K562 (cell line): ENCODE measurements around the gene KPNB1.

ENCODE experiments used
- DPF2 ChIP-seq: fragments of 450-650 bp; IDR thresholded peaks from 2 replicates; pipeline ENCODE4 v1.6.1; 2016
- E2F4 ChIP-seq: sonication (generic); formaldehyde crosslinking; IDR thresholded peaks from 2 replicates; pipeline ENCODE4 v1.8.0; 2022; ENCODE audit warnings: mild to moderate bottlenecking, low read depth, missing genetic modification reagents
- EP300 ChIP-seq: IDR thresholded peaks from 2 replicates; pipeline ENCODE4 v1.6.1; 2012; ENCODE audit warnings: low read length, improper control_type of control experiment
- FOXK2 ChIP-seq, 2 experiments: fragments of 450-650 bp; IDR thresholded peaks in 1 of 2; conservative IDR thresholded peaks in 1 of 2; 2 replicates each; pipeline ENCODE4 v1.6.1; 2016; ENCODE audit warnings: low read depth in 2 of 2, mild to moderate bottlenecking in 1 of 2
- MLX ChIP-seq, 2 experiments: fragments of 450-650 bp in 1 of 2; sonication (generic) in 1 of 2; formaldehyde crosslinking; conservative IDR thresholded peaks; 2 replicates each; pipeline versions ENCODE4 v1.4.0 to v1.8.1; 2020 to 2022; ENCODE audit warnings: mild to moderate bottlenecking in 1 of 2, missing genetic modification reagents in 1 of 2
- NFXL1 ChIP-seq: fragments of 450-650 bp; formaldehyde crosslinking; IDR thresholded peaks from 2 replicates; pipeline ENCODE4 v1.4.0; 2021; ENCODE audit warnings: mild to moderate bottlenecking
- PHB ChIP-seq: fragments of 250-450 bp; sonication (Bioruptor Pico); IDR thresholded peaks from 2 replicates; pipeline ENCODE4 v1.5.0; 2021
- RFX5 ChIP-seq: IDR thresholded peaks from 2 replicates; pipeline ENCODE4 v1.6.1; 2011; ENCODE audit warnings: low read depth, mild to moderate bottlenecking, improper control_type of control experiment, low read length
- SP1 ChIP-seq: sonication (generic); formaldehyde crosslinking; IDR thresholded peaks from 2 replicates; pipeline ENCODE4 v1.8.1; 2022; ENCODE audit warnings: mild to moderate bottlenecking, missing genetic modification reagents
- ZKSCAN1 ChIP-seq: fragments of 150-350 bp; IDR thresholded peaks from 2 replicates; pipeline ENCODE4 v1.6.1; 2016; ENCODE audit warnings: low read depth, low read length

- TF ChIP-seq ZKSCAN1: no peak
- TF ChIP-seq SP1: no peak
- TF ChIP-seq PHB (CRISPR knock-in tag): no peak
- TF ChIP-seq DPF2: no peak
- no peak for TF ChIP-seq FOXK2 (conservative IDR thresholded peaks at IDR 0.05 in 1 of 2, IDR thresholded peaks at IDR 0.05 in 1 of 2; ENCODE audit: low read depth in 2 of 2)
- no peak for TF ChIP-seq EP300
- TF ChIP-seq RFX5: no peak
- no peak for TF ChIP-seq MLX (CRISPR knock-in tag; conservative IDR thresholded peaks at IDR 0.05)
- no peak for TF ChIP-seq NFXL1
- no peak for TF ChIP-seq E2F4 (CRISPR knock-in tag)
Measured at GRCh38 chr17:47721725-47722124, 72.0 kb downstream of the KPNB1 start.
